ENCODE measurements around the gene BCL2L12.
A peak's percentile ranks its signal among the peaks of the same experiment; 100 is the strongest.

BCL2L12 gene

DNA sequence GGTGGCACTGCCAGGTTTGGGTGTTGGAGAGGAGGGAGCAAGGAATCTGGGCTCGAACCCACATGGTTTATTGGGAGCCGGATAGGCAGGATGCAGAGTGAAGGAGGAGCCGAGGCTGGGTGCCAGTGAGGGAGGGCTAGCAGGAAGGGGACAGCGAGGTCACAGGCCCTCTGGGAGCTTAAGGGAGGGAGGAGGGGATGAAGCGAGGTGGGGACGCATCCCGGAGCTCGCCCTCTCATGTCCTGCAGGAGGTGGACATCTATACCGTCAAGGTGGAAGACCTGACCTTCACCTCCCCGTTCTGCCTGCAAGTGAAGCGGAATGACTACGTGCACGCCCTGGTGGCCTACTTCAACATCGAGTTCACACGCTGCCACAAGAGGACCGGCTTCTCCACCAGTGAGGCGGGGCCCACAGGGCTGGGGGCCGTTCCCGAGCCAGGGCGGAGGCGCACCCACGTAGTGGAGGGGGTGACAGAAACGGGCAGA, 20.2 kb downstream of the BCL2L12 start:
- no peak for DNase-seq

DNA sequence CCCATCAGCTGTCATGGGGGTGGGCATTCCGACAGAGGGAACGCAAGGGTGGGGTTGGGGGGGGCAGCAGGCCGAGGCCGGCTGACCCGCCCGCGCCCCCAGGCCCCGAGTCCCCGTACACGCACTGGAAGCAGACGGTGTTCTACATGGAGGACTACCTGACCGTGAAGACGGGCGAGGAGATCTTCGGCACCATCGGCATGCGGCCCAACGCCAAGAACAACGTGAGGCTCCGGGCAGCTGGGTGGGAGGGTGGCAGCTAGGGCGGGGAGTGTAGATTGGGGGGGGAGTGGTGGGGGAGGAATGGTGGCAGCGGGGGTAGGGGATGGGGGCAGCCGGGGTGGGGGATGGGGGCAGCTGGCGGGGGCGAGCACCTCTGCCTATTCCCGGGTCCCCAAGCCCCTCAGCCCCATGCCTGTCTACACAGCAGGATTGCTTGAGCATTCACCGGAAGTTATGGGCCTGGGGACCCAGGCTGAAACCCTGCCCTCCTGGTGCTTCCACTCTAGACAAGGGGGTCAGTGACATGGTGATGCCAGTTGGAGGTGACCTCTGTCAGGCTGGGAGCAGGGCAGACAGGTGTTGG, 20.9 kb downstream of the BCL2L12 start:
- DNase-seq = no peak

DNA sequence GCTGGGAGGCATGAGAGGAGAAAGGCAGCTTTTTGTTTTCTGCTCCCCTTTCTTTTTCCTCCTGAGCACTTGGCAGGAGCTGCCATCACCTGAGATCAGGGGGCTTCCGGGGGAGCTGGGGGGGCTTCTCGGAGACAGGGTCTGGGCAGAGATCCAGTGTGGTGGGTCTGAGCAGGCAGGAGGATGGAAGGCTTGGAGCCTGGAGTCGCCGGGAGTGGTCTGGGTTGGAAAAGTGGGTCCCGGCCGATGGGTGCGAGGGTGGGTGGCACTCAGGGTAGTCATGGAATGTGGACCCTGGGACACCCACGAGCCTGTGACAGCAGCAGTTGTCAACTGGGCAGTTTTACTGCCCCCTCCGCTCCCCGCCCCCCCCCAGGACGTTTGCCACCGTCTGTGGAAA, 21.4 kb downstream of the BCL2L12 start:
- DNase-seq = no peak

DNA sequence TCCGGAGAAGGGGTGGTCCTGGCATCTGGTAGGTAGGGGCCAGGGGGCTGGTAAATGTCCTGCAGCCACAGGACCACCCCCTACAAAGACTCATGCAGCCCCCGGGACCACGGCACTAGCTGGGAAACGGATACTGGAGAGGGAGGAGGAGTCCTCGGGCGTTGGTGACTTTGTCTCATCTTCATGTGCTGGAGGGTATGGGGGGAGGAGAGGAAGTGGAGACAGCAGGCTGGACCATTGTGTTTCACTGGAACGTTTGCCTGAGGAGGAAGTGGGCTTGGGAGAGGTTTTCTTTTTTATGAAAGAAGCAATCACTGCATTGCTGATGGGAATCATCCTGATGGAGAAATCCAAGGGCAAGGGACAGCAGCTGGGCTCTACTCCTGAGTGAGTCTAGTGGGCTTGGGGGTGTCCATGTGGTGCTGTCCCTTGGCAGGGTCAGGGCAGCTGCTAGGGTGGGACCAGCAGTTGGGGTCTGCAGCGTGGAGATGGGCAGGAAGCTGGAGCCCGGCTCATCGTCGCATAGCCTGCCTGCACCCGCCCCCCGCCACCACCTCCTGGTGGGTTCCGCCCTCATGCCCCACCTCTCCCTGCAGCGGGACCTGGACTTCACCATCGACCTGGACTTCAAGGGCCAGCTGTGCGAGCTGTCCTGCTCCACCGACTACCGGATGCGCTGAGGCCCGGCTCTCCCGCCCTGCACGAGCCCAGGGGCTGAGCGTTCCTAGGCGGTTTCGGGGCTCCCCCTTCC, 22.0 kb downstream of the BCL2L12 start:
- no peak for DNase-seq

DNA sequence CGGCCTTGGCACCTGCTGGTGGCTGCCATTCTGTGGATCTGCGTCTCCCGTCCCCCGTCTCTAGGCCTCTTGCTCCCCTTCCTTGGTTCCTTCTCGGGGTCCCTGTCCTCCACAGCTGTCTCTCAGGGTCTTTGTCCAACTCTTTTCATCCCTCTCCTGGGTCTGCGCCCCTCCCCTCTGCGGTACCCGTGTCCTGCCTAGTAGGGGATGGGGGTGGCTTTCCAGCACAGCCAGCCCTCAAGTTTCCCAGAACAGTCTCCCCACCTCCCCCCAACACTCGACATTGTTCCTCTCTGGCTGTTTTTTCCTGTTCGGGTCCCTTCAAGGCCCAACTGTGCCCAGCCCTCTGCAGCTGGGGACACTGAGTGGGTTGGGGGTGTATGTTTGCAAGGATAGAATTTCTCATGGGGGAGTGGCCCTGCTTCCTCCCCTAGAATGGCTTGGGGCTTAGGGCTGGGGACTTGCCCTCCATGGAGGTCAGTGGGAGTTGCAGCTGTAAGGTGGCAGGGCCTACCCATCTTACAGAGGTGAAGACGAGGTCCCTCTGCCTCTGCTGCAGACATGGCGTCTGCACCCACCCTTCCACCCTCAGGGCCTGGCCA, 22.9 kb downstream of the BCL2L12 start:
- no peak for DNase-seq

DNA sequence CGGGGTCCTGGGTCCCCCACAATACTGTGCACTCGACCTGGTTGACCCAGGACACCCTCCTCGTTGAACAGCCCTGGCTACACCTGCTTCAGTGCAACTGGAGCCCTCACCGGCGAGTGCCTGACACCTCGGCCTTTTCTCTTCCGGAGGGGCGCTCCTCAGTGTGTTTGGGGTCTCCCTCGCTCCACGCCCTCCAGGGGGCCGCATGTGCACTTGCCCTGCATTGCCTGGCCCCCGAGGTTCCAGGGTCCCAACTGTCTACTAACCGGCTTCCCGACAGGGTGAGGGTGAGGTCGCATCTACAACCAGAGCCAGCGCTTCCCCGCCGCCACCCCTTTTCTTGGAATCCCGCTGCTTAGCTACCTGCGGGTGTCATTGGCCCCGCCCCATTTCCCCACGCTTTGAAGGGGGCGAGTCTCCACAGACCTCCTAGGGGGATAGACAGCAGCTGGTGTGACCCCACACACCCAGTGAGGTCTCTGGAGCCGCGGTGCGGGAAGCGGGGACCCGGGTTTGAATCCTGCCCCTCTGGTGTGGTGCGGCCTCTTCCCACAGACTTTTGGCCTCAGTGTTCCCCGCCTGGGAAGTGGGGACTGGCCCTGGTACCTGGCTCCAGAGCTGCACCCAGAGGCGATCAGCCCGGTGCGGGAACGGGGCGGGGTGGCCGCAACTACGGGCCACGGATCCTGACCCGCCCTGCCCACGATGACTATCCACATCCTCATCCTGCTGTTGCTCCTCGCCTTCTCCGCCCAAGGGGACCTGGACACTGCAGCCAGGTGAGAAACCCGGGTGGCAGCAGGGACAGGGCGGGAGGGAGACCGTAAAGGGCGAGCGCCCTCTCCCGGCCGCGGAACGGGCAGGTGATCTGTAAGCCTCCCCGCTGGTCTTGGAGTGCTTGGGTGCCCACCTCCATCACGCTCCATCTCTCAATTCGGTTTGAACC, 23.7 kb downstream of the BCL2L12 start, which contains the start of gene ADM5:
ADM5 (plus strand) TSS at position 462 of the 946 bp plus-strand sequence; CDS start at position 706, 244 bp downstream.
- peak; percentile 27 for DNase-seq

DNA sequence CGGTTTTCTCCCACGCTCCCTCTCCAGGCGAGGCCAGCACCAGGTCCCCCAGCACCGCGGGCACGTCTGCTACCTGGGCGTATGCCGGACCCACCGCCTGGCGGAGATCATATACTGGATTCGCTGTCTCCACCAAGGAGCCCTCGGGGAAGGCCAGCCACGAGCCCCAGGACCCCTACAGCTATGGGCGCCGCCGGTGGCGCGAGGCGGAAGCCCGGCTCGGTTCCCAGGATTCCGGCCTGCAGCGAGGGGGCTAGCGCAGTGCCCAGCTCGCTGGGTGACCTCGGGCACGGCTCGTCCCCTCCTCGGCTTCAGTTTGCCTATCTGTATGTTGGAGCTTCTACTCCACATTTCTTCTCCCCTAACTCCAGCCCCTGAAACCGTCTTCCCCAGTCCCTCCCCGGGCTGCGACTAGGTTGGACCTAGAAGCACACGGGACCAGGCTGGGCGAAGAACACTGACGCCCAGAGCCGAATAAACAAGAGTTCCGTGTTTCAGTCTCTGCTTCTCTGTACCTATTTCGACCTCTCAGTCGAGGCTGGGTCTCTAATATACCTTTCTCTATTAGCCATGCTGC, 24.4 kb downstream of the BCL2L12 start:
- DNase-seq = peak; percentile 47

DNA sequence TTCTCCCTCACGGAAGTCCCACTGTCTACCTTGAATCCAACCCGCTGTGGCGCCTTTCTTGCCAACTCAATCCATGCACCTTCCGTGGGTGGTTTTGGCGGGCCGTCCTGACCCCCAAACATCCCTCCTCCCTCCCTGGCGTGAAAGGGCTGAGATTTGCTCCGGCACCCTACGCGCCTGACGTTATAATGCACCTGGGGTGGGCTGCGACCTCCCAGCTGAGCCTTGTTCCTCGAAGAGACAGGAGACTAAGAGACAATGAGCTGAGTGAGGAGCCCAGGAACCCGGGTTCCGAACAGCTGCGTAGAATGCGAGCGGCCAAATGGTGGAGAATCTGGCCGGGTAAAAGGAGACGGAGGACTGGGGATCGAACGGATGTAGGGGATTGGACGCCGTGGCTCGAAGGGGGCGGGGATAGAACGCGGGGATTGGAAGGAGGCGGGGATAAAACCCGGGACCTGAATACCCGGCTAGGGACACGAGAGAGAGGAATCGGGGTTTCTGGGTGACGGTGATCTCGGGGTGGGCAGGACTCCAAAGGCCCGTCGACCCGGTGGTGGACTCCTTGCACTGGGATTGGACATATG, 25.0 kb downstream of the BCL2L12 start, which contains the start of gene CPT1C:
CPT1C (plus strand) TSS at position 461 of the 587 bp plus-strand sequence. CDS start 1,137 bp downstream, outside the sequence.
- peak; percentile 80 for DNase-seq

DNA sequence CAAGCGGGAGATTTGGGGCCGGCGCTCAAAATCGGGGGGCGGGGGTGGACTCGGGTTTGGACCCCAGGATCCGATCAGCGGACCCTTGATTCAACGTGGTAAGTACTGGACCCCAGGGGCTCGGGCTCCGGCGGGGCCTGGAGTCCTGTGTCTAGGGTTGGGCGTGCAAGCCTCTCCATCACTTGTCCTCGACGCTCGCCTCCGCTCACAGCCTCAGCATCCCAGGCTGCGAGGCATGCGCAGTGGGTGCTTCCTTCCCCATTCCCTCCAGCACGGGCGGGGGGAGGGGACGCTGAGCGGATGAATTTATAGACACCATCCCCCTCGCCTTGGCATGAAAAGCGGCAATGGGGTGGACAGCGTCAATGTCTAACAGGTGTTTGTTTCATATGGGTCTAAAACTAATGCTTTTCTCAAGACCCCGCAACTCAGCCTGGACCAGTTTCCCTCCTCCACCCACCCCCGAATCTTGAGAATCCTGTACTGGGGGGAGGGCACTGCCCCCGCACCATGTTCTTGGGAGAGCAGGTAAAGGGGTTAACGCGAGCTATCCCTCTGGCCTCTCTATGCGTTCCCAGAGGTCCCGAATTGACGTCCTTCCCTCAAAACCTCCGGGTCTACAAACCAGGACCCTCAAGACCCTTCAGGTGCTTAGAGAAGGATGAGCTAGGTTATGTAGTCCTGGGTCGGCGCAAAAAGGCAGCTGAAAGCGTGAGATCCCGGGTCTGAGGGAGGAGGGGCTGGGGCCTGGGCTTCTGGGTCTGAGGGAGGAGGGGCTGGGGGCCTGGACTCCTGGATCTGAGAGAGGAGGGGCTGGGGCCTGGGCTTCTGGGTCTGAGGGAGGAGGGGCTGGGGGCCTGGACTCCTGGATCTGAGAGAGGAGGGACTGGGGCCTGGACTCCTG, 25.8 kb downstream of the BCL2L12 start:
- peak; percentile 8 for DNase-seq

DNA sequence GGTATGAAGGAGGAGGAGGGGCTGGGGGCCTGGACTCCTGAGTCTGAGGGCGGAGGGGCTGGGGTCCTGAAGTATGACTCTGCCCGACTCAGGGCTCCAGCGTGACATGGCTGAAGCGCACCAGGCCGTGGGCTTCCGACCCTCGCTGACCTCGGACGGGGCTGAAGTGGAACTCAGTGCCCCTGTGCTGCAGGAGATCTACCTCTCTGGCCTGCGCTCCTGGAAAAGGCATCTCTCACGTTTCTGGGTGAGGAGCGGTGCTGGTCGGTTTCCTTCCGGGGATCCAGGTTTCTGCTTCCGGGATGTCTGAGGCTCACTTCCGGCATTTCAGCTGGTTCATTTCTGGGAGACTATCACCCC, 26.4 kb downstream of the BCL2L12 start:
- no peak for DNase-seq

DNA sequence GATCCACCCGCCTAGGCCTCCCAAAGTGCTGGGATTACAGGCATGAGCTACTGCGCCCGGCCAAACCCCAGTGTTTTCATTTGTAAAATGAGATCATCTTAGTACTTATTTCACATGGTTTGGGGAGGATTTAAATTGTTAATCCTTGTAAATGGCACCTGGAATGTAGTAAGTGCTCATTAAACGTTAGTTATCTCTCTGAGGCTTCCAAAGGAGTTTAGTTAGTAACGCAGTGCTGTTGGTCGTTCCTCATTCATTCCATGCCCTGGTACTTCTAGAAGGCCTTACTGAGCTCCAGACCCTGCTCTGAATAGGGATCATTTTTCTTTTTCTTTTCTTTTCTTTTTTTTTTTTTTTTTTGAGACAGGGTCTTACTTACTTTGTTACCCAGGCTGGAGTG, 30.4 kb downstream of the BCL2L12 start:
- no peak for DNase-seq

DNA sequence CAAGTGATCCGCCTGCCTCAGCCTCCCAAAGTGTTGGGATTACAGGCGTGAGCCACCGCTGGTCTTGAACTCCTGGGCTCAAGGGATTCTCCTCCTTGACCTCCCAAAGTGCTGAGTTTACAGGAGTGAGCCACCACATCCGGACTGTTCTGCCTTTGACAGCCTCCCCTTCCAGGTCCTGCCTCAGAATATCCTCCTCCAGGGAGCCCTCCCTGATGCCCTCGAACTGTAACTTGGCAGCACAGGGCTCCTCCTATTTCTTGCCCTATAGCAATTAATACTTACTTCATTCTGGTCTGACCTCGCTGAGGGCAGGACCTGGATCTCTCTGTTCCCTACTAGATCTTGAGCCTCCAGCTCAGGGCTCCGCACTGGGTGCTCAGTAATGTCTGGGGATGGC, 31.1 kb downstream of the BCL2L12 start:
- DNase-seq = no peak

DNA sequence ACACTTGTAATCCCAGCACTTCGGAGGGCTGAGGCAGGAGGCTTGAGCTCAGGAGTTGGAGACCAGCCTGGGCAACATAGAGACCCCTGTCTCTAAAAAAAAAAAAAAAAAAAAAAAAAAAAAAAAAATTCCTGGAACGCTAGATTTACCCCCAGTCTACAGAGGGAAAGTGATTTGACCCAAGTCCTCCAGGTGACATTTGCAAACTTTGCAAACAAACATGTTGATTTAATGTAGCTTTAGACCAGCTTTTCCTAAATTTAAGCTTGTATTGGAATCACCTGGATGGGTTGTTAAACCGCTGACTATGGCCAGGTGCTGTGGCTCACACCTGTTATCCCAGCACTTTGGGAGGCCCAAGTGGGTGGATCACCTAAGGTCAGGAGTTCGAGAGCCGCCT, 33.6 kb downstream of the BCL2L12 start:
- DNase-seq = no peak

DNA sequence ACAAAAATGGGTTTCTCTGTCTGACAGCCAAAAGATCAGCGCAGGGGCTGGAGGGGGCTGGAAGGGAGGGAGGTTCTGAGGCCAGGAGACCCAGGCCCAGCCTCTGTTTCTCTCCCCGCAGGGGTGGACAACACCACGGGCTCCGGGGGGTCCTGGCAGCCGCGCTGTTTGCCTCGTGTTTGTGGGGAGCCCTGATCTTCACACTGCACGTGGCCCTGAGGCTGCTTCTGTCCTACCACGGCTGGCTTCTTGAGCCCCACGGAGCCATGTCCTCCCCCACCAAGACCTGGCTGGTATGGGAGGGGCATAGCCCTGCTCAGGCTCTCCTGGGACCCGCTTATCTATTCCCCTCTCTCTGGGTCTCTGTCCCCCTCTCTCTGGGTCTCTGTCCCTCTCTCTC, 34.8 kb downstream of the BCL2L12 start:
- DNase-seq = no peak

DNA sequence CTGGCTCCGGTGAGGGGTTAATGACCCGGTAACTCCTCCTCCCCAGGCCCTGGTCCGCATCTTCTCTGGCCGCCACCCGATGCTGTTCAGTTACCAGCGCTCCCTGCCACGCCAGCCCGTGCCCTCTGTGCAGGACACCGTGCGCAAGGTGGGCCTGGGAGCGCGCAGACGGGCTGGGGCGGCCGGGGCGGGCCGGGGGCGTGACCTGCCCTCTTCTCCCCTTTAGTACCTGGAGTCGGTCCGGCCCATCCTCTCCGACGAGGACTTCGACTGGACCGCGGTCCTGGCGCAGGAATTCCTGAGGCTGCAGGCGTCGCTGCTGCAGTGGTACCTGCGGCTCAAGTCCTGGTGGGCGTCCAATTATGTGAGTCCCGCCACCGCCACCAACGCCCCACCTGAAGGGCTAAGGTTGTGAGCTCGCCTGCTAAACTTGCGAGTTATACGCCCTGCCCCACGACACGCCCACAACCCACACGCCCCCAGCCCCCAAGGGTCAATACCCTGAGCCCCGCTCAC, 35.6 kb downstream of the BCL2L12 start:
- no peak for DNase-seq

DNA sequence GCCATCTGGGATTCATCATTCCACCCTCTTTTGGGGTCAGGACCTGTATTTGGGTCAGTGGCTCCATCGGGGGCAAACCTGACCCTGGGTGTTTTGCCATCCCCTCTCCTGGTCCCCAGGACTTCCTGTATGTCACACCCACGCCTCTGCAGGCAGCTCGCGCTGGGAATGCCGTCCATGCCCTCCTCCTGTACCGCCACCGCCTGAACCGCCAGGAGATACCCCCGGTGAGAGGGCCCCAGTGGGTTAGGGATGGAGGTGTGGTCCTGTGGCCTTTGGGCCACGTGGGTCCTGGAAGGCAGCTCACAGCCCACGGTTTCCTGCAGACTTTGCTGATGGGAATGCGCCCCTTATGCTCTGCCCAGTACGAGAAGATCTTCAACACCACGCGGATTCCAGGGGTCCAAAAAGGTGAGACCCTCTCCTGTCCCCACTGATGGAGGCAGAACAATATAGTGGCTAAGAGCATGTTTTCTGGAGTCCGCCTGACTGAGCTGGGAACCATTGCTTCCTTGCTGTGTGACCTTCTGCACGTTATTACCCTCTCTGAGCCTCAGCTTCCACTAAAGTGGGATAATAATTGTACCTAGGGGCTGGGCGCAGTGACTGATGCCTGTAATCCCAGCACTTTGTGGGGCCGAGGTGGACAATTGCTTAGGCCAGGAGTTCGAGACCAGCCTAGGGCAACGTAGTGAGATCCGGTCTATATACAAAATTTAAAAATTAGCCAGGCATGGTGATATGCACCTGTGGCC, 39.3 kb downstream of the BCL2L12 start:
- DNase-seq = no peak

DNA sequence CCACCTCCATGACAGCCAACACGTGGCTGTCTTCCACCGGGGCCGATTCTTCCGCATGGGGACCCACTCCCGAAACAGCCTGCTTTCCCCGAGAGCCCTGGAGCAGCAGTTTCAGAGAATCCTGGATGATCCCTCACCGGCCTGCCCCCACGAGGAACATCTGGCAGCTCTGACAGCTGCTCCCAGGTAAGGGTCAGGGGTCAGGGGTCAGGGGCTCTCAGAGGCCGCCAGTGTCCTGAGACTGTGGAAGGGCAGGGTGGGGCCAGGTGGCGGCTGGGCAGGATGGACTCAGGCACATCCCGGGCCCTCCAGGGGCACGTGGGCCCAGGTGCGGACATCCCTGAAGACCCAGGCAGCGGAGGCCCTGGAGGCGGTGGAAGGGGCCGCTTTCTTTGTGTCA, 40.2 kb downstream of the BCL2L12 start:
- no peak for DNase-seq

DNA sequence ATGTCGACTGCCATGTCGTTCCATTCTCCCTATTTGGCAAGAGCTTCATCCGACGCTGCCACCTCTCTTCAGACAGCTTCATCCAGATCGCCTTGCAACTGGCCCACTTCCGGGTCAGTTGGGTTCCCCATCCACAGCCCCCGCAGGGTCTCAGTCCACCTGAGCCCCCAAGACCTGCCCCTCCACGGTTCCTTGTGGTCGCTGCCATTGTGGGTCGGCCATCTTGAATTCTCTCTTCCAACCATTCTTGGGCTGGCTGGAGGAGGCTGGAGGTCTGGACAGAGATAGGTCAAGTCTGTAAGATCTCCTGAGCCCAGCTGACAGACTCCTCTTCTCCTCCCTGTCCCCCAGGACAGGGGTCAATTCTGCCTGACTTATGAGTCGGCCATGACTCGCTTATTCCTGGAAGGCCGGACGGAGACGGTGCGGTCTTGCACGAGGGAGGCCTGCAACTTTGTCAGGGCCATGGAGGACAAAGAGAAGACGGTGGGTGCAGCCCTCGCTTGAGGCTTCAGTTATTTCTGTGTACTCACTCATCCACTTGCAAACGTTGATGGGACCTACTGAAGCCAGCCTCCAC, 44.7 kb downstream of the BCL2L12 start:
- DNase-seq = no peak

DNA sequence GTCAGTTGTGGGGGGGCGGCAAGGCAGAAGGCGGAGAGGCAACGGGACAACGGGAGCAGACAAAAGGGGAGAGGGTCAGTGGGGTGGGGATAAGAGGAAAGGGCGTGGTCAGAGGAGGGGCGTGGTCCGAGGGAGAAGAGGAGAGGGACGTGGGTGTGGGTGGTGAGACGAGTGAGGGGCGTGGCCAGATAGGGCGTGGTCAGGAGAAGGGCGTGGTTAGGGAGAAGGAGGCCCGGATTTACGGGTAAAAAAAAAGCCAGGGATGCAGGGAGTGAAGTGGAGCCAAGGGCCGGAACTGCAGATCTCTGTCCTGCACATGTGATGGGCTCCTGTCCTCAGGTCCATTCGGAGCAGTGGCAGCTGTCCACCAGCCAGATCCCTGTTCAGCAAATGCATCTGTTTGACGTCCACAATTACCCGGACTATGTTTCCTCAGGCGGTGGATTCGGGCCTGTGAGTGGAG, 46.7 kb downstream of the BCL2L12 start:
- no peak for DNase-seq
